ENCODE results near the gene REXO2. TPM values are rescaled to one million over a fixed set of nuclear protein-coding genes. Genes with fewer than 3 reads are reported as not detected.

Gene REXO2
- total RNA-seq, 4 donors from 2014 or later: 64.9 to 131 (median 96.8) TPM

GRCh38 chr11:114397349-114397982, 41.8 kb upstream of the REXO2 start:
- DNase-seq (ENCODE audit: low spot score in 2 of 2): no peak
- Histone ChIP-seq H3K27me3 (no peaks in the 10 kb centered on the region), H3K9me3 (no peaks in the 10 kb centered on the region), H3K4me1 (peaks cover 0 to 38% (median 23%) of the 10 kb centered on the region in 4 donors), H3K27ac (peak overlapping the region in 3 of 4 donors; percentile 35 to 99 (median 75)), H3K36me3 (no peaks in the 10 kb centered on the region), H3K4me3 (no peak overlapping the region)
- 38 to 43% methylated on average over 2 of the region's 2 CpGs for WGBS, 2 donors
- peak in 1 of 2 donors; percentile 32 for TF ChIP-seq EP300 (IDR thresholded peaks at IDR 0.05)
- no peak for TF ChIP-seq CTCF (IDR thresholded peaks at IDR 0.05)
- TF ChIP-seq POLR2A (IDR thresholded peaks at IDR 0.05): no peak

- peak overlapping the region in 3 of 4 donors; percentile 98 to 99 (median 99) for H3K27ac ChIP-seq
- no peak for DNase-seq (ENCODE audit: low spot score in 2 of 2)
- H3K4me1 ChIP-seq: peaks cover 0 to 47% (median 26%) of the 10 kb centered on the region in 4 donors
- H3K36me3 ChIP-seq: no peaks in the 10 kb centered on the region
- 78 to 84% methylated on average over 4 of the region's 4 CpGs for WGBS, 2 donors
- no peaks in the 10 kb centered on the region for H3K9me3 ChIP-seq
- TF ChIP-seq EP300 (IDR thresholded peaks at IDR 0.05) (no peak), CTCF (IDR thresholded peaks at IDR 0.05) (no peak), POLR2A (IDR thresholded peaks at IDR 0.05) (no peak)
- no peaks in the 10 kb centered on the region for H3K27me3 ChIP-seq
- no peak overlapping the region for H3K4me3 ChIP-seq
Observed at GRCh38 chr11:114398303-114398920, 40.9 kb upstream of the REXO2 start.

- H3K36me3 ChIP-seq: no peaks in the 10 kb centered on the region
- peaks cover 0 to 59% (median 30%) of the 10 kb centered on the region in 4 donors for H3K4me1 ChIP-seq
- no peaks in the 10 kb centered on the region for H3K27me3 ChIP-seq
- H3K4me3 ChIP-seq: peak overlapping the region; percentile 54 to 81 (median 66)
- peak overlapping the region; percentile 94 to 99 (median 98) for H3K27ac ChIP-seq
- peak; percentile 40 to 55 for DNase-seq (ENCODE audit: low spot score in 2 of 2)
- WGBS, 2 donors: 6 to 10% methylated on average over 20 to 26 of the region's 29 CpGs
- H3K9me3 ChIP-seq: no peaks in the 10 kb centered on the region
- no peak for TF ChIP-seq EP300 (IDR thresholded peaks at IDR 0.05)
- no peak for TF ChIP-seq CTCF (IDR thresholded peaks at IDR 0.05)
- no peak for TF ChIP-seq POLR2A (IDR thresholded peaks at IDR 0.05)
Observed at GRCh38 chr11:114399490-114400215, 39.6 kb upstream of the REXO2 start.

DNA sequence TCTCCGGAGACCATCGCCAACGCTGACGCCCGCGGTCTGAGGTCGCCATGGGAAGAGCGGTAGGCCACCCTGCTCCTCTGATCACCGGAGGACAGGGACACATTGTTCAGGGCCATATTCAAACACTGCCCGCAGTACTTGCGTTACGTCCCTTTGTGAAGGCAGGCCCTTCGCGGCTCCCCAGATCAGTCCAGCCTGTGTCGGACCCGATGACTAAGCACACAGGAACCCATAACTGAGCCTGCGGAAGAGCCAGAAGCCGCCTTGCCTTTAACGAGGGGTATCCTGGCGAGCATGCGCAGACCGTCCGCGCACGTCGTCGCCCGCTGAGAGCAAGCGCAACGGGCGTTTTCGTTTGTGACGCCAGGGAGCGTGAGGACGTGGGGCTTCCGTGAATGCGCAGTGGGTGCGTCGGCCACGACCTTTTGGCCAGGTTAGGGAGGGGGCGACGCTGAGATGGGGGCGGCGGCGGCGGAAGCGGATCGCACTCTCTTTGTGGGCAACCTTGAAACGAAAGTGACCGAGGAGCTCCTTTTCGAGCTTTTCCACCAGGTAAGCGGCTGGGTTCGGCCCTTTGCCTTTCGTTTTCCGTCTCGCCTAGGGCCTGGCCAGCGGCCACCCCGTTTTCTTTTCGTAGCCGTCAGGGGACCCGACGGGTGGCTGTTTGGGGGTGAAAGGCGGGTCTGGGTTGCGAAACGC, 38.9 kb upstream of the REXO2 start, which contains the start of the genes C11orf71 and RBM7:
Gene C11orf71, minus strand, starts transcription at position 296 of the 699 bp plus-strand sequence. Its CDS starts 180 bp downstream, at position 116.
Gene RBM7, plus strand, starts transcription at position 451 of the 699 bp plus-strand sequence. Its CDS starts 6 bp downstream, at position 457.
- peak; percentile 91 to 99 for TF ChIP-seq EP300 (IDR thresholded peaks at IDR 0.05)
- TF ChIP-seq CTCF (IDR thresholded peaks at IDR 0.05): peak in 3 of 5 experiments; percentile 13 to 36 (median 35)
- peak; percentile 94 to 98 for TF ChIP-seq POLR2A (IDR thresholded peaks at IDR 0.05)
- Histone ChIP-seq H3K9me3 (no peaks in the 10 kb centered on the region), H3K36me3 (peaks cover 0 to 3% (median 0%) of the 10 kb centered on the region in 3 donors), H3K27me3 (no peaks in the 10 kb centered on the region), H3K27ac (peak within 1 kb of the TSS; percentile 94 to 99 (median 98)), H3K4me1 (peaks cover 0 to 67% (median 30%) of the 10 kb centered on the region in 4 donors), H3K4me3 (peak within 1 kb of the TSS; percentile 54 to 81 (median 66))
- 0 to 1% methylated on average over 50 to 60 of the region's 65 CpGs for WGBS, 2 donors
- peak; percentile 93 for DNase-seq (ENCODE audit: low spot score in 2 of 2)
